Caco-2 (cell line): Measurements from ENCODE around the gene SLC4A1. TPM values are rescaled to one million over a fixed set of nuclear protein-coding genes. Genes with fewer than 3 reads are reported as not detected.

Experiments
- BruUV-seq: library from RNA; stranded (reverse); fragments of 400-500 nt; replicated peaks from 2 replicates; lab custom pipeline; 2021; lab: Mats Ljungman, UMichigan
- CTCF ChIA-PET: fragments of 300-600 bp; sonication (Branson Sonifier 250); formaldehyde crosslinking; loops from one replicate; lab custom pipeline; 2022; ENCODE audit warnings: antibody characterized with exemption; lab: Charles Lee
- POLR2A ChIA-PET: fragments of 300-600 bp; sonication (Branson Sonifier 250); formaldehyde crosslinking; loops from one replicate; lab custom pipeline; 2022; ENCODE audit warnings: antibody characterized with exemption; lab: Charles Lee
- DNase-seq, 2 experiments: peaks; one replicate each; pipeline versions ENCODE4 v3.0.0 to v3.0.0-alpha.2; 2020 to 2022
- H3K27me3 ChIP-seq: replicated peaks from 2 replicates; pipeline ENCODE4 v1.6.0; 2011; ENCODE audit warnings: low read length; ENCODE audit not compliant: control insufficient read depth, insufficient read depth
- H3K36me3 ChIP-seq: 2 replicates; pipeline ENCODE4 v1.5.1; 2011; ENCODE audit warnings: low read length; ENCODE audit not compliant: control insufficient read depth, insufficient read depth
- H3K4me1 ChIP-seq: fragments of 250-450 bp; sonication (Bioruptor Pico); 2 replicates; pipeline ENCODE4 v1.5.1; 2020; ENCODE audit warnings: mild to moderate bottlenecking
- H3K4me3 ChIP-seq: 2 replicates; pipeline ENCODE4 v1.5.1; 2011; ENCODE audit warnings: low read depth, mild to moderate bottlenecking, control low read depth, low read length
- H3K9me3 ChIP-seq: fragments of 250-450 bp; sonication (Bioruptor Pico); 2 replicates; pipeline ENCODE4 v1.5.1; 2020; ENCODE audit warnings: mild to moderate bottlenecking, moderate library complexity
- H3K27ac Mint-ChIP-seq: one replicate; pipeline ENCODE4 v1.8.0; 2022; ENCODE audit warnings: mixed read lengths; ENCODE audit not compliant: unreplicated experiment
- H3K27me3 Mint-ChIP-seq: one replicate; pipeline ENCODE4 v1.8.0; 2022; ENCODE audit warnings: mixed read lengths; ENCODE audit not compliant: insufficient read depth, unreplicated experiment
- H3K36me3 Mint-ChIP-seq: one replicate; pipeline ENCODE4 v1.8.0; 2022; ENCODE audit warnings: mild to moderate bottlenecking, mixed read lengths; ENCODE audit not compliant: insufficient read depth, unreplicated experiment
- H3K4me1 Mint-ChIP-seq: one replicate; pipeline ENCODE4 v1.8.0; 2022; ENCODE audit warnings: low read depth, mixed read lengths; ENCODE audit not compliant: unreplicated experiment
- H3K4me3 Mint-ChIP-seq: one replicate; pipeline ENCODE4 v1.8.0; 2022; ENCODE audit warnings: mild to moderate bottlenecking, moderate library complexity, mixed read lengths; ENCODE audit not compliant: unreplicated experiment
- H3K9me3 Mint-ChIP-seq: one replicate; pipeline ENCODE4 v1.8.0; 2022; ENCODE audit warnings: mixed read lengths; ENCODE audit not compliant: unreplicated experiment
- CTCF ChIP-seq, 2 experiments: fragments of 200-600 bp in 1 of 2; IDR thresholded peaks; 1 replicate in 1 of 2; 2 replicates in 1 of 2; pipeline versions ENCODE4 v1.5.1 to v1.8.0; 2011 to 2022; ENCODE audit warnings: antibody characterized with exemption in 1 of 2, control low read depth in 1 of 2, inconsistent platforms in 1 of 2, low read depth in 1 of 2, low read length in 1 of 2, mild to moderate bottlenecking in 1 of 2, moderate library complexity in 1 of 2; ENCODE audit not compliant: insufficient read depth in 1 of 2, severe bottlenecking in 1 of 2, unreplicated experiment in 1 of 2
- intact Hi-C: fragments of 100-400 bp; cut with micrococcal nuclease; formaldehyde crosslinking; loops from one replicate; pipeline ENCODE4 v1.10.0; 2022; ENCODE audit not compliant: unreplicated experiment
- total RNA-seq: library from RNA; stranded (reverse); gene quantifications from 2 replicates; pipeline ENCODE4 v1.2.3, GENCODE V29; 2022

Gene SLC4A1
- total RNA-seq, 1 experiment from 2014 or later, result not detected

GRCh38 chr17:44202756-44203155 is 65.2 kb downstream of the SLC4A1 start:
- H3K27me3 ChIP-seq, result no peaks in the 10 kb centered on the region
- DNase-seq, result no peak
- Mint-ChIP-seq H3K27me3 (no peaks in the 10 kb centered on the region), H3K4me1 (peaks cover 22% of the 10 kb centered on the region), H3K4me3 (peak overlapping the region; percentile 12), H3K36me3 (peaks cover 33% of the 10 kb centered on the region), H3K27ac (no peak overlapping the region), H3K9me3 (no peaks in the 10 kb centered on the region)
- no peaks in the 10 kb centered on the region for H3K9me3 ChIP-seq
- CTCF ChIA-PET, result interaction anchor here (0.6 to 1.4 kb wide), 2 partner anchors 79 to 80 kb away, joined by 3 to 5 read pairs; partner anchors contain the start of gene HDAC5
- H3K4me3 ChIP-seq, result no peak overlapping the region
- BruUV-seq, result no TSS peak
- peaks cover 11% of the 10 kb centered on the region; the same call in 1 of the 2 replicates for H3K4me1 ChIP-seq
- POLR2A ChIA-PET, result no interaction called here
- intact Hi-C loops, result no loop called here
- TF ChIP-seq CTCF (IDR thresholded peaks at IDR 0.05; ENCODE audit: insufficient read depth in 1 of 2, low read depth in 1 of 2, low read length in 1 of 2, severe bottlenecking in 1 of 2, unreplicated experiment in 1 of 2), result no peak
- peaks cover 2% of the 10 kb centered on the region for H3K36me3 ChIP-seq

DNA sequence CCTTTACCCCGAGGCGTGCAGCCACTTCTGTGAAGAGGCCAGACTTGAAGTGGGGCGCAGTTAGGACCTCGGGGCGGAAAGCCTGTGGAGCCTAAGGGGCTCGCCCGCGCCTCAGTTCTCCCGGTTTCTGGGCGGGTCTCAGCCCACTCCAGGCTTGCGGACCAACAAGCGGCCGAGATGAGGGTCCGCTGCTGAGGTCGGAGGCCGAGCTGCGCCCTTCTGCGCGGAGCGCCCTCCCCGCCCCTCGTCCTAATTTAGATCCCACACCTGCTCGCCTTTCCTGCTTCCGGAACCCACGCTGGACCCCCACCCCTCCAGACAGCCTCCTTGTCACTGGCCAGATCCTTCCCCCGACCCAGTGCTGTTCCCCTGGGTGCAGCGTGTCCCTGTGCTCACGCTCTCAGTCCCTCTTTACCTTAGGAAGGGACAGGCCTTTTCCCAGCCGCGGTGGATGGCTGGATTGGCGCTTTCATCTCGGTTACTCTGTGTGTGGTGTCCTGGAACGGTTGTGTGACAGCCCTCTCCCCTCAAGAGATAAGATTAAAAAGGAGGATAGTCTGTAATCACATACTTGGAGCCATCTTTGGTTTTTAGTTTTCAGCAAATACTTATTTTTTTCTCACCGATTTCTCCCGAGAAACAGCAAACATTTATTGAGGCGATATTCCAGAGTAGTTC is 67.3 kb downstream of the SLC4A1 start:
- intact Hi-C loops, result loop anchor here (1.0 kb wide), 3 partner anchors 14 to 59 kb away; partner anchors contain the start of genes HROB and TMUB2
- Mint-ChIP-seq H3K27ac (peak overlapping the region; percentile 93), H3K36me3 (peaks cover 48% of the 10 kb centered on the region), H3K9me3 (no peaks in the 10 kb centered on the region), H3K27me3 (no peaks in the 10 kb centered on the region), H3K4me1 (peaks cover 26% of the 10 kb centered on the region), H3K4me3 (peak overlapping the region; percentile 96)
- Histone ChIP-seq H3K4me1 (peaks cover 14% of the 10 kb centered on the region; the same call in 1 of the 2 replicates), H3K36me3 (peaks cover 2% of the 10 kb centered on the region), H3K4me3 (peak overlapping the region; percentile 83), H3K9me3 (no peaks in the 10 kb centered on the region), H3K27me3 (no peaks in the 10 kb centered on the region)
- ChIA-PET POLR2A (interaction anchor here (0.6 to 2.3 kb wide), 6 partner anchors 14 to 840 kb away, joined by 3 to 11 read pairs (median 6); partner anchors contain the start of genes FAM171A2 and TMUB2), CTCF (interaction anchor here (0.6 to 1.2 kb wide), 2 partner anchors 145 to 153 kb away, joined by 3 read pairs; partner anchors contain the start of gene GRN)
- no peak for TF ChIP-seq CTCF (IDR thresholded peaks at IDR 0.05; ENCODE audit: insufficient read depth in 1 of 2, low read depth in 1 of 2, low read length in 1 of 2, severe bottlenecking in 1 of 2, unreplicated experiment in 1 of 2)
- DNase-seq, result peak in 1 of 2 experiments; percentile 69
- BruUV-seq, result TSS peak; percentile 88
